ENCODE data around the gene NR5A1.

DNA sequence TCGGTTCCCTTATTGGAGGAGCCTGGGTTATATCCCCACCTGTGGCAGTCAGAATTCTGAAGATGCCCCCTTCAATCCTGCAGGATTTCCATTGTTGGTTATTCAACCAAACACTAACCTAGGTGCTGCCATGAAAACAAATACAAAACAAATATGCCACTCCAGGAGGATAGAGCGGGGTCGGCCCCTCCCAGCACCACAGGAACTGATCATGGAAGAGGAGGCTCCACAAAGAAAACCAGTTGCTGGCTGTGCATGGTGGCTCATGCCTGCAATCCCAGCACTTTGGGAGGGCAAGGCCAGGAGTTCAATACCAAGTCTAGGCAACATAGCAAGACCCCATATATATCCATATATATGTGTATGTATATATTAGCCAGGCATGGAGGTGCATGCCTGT is 70.1 kb downstream of the NR5A1 start:
- no peak for TF ChIP-seq EZH2phosphoT487 (IDR thresholded peaks at IDR 0.05; ENCODE audit: insufficient read depth, low read depth)
- TF ChIP-seq EZH2 (IDR thresholded peaks at IDR 0.05; ENCODE audit: insufficient read depth, poor library complexity, severe bottlenecking) = no peak

All from GM23248 (cell line).